Posterior vena cava (tissue), 2 donors: ENCODE results near the gene CDKAL1. TPM values are rescaled to one million over a fixed set of nuclear protein-coding genes. Genes with fewer than 3 reads are reported as not detected.

Experiments used
- DNase-seq: peaks from one replicate; pipeline ENCODE4 v3.0.0-alpha.2; 2020; ENCODE audit warnings: low spot score
- intact Hi-C, 2 donors: fragments of 100-400 bp; cut with DNase I; formaldehyde crosslinking; loops; one replicate each; pipeline versions ENCODE4 v1.14.1 to v1.14.2; 2022 to 2023
- total RNA-seq, 2 donors: library from RNA; stranded (reverse); fragmentation: NEBNext Ultra II Directional; extraction: Animal tissue kit (Norgen Biotek cat#: 25700); gene quantifications; one replicate each; pipeline ENCODE4 v1.2.1, GENCODE V29; 2021
- donor health status: DM: yes; HTN: yes; CAD: no.
- donor health status: DM: yes; HTN: yes; CAD: no.

Gene CDKAL1
- total RNA-seq, 2 donors from 2014 or later = 13.1 TPM

DNA sequence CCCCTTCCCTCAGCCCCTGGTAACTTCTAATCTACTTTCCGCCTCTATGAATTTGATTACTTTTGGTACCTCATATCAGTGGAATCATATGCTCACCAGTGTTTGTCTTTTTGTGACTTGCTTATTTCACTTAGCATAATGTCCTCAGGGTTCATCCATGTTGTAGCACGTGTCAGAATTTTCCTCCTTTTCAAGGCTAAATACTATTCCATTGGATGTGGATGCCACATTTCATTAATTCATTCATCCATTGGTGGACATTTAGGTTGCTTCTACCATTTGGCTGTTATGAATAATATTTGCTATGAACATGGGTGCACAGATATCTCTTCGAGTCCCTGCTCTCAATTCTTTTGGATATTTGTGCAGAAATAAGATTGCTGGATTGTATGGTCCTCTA, 670.7 kb downstream of the CDKAL1 start:
- no peak for DNase-seq
- intact Hi-C loops = no loop called here

DNA sequence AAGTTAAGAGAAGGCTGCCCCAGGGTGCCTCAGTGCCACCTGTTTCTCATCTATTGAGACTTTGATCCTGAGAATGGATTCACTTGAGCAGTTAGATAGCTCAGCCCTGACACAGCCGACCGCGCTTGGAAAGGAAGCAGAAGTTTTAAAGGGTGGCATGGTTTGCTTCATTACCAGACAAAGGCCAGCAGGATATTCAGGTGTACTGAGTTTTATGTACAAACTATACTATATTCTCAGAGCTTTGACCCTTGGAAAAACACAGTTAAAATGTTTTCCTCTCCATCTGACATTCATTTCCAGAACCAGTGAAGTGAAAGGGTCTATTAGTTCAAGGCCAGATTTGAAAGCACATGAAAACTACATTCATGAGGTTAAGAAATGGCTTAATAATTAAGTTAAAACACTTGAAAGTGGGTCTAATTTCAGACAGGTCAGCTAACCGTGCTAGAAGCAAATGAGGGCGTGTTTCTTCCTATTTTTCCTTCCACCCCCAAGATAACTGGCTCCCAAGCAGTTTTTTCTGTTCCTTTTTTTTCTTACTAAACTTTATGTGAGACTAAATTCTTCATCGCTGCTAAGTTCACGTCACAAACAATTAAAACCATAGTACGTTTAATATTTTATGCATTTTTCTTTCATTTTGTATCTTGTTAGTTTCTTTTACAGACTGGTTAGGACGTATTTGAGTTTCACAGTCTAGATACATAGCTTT, 674.0 kb downstream of the CDKAL1 start:
- intact Hi-C loops = no loop called here
- no peak for DNase-seq

- intact Hi-C loops = no loop called here
- no peak for DNase-seq
Measured at GRCh38 chr6:21208796-21209186, 674.5 kb downstream of the CDKAL1 start.

DNA sequence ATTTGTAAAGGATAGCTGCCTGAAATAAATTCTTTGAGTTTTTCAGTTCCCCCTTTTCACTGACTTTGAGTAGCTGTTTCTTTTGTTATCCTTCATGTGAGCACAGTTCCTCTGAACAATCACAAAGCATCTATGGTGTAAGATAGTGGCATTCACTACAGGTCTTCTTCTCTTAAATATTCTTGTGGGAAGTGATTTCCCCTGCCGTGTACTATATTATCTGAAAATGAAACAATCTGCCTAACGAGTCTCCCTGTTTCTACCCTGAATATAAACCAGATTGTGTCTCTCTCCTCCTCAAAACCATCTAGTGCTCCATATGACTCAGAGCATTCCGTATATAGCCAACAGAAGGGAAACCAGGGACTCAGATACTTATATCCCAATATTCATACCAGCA, 679.2 kb downstream of the CDKAL1 start:
- intact Hi-C loops = no loop called here
- DNase-seq = no peak

GRCh38 chr6:21214738-21215448, 680.6 kb downstream of the CDKAL1 start:
- no peak for DNase-seq
- intact Hi-C loops = no loop called here

DNA sequence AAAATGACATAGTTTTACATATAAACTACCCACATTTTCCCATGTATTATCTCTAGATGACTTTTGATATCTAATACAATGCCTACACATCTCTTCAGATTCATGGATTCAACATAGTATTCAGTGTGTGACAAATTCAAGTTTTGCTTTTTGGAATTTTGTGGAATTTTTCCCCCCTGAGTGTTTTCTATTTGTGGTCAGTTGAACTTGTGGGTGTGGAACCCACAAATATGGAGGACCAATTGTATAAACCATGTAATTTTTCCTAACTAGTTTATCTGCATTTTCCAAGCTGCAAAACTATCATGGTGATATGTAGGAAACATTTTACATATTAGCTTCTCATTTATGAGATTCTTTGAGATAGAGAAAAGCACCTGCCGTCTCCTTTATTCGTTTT, 685.0 kb downstream of the CDKAL1 start:
- intact Hi-C loops = no loop called here
- no peak for DNase-seq

DNA sequence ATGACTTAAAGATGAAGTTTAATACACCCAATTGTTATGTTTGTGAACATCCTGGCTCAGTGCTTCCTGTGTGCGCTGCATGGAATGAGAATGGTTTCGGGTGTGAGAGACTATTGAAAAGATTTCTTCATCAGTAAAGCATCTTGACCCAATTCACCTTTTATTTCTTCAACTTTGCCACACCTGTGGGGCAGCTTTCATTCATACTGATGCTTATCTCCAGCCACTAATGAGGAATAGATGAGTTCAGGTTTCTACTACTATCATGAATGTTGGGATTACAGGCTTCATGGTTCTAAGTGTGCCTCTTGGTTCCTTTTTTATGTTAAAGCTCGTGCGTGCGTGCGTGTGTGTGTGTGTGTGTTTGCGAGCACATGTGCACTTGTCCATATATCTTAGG, 685.6 kb downstream of the CDKAL1 start:
- DNase-seq = no peak
- intact Hi-C loops = no loop called here

DNA sequence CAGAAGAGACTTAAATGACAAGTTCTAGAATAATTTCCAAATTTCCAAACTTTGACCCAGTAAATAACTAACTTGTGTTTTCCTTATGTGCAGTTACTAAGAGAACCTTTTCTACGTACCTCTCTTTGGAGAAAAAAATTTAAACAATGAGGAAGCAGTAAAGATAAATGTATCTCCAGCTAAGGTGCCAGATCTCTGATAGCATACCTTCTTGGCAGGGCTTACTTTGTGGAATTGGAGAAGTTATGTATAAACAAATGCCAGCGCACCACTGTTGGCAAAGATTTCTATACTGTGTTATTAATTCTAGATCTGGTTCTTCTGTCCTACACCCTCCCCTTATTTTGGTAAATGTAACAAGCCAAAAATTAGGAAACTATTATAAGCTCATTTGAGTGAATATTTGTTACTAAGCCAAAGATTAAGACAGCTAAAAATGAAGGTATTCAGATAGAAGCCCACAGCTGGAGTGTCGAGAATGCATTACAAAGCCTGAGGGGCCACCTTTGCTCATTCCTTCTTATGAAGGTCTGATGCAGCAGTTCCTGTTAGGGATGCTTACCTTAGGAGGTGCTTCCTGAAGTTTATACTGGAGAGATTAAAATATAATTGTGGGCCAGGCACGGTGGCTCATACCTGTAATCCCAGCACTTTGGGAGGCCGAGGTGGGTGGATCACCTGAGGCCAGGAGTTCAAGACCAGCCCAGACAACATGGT, 686.2 kb downstream of the CDKAL1 start:
- intact Hi-C loops = no loop called here
- no peak for DNase-seq

- intact Hi-C loops = no loop called here
Measured at GRCh38 chr6:21222656-21223055, 688.4 kb downstream of the CDKAL1 start.

GRCh38 chr6:21225912-21226311, 691.7 kb downstream of the CDKAL1 start:
- no peak for DNase-seq
- intact Hi-C loops = no loop called here

More at GRCh38 chr6:21222656-21223055, 688.4 kb downstream of the CDKAL1 start:
- DNase-seq = no peak

DNA sequence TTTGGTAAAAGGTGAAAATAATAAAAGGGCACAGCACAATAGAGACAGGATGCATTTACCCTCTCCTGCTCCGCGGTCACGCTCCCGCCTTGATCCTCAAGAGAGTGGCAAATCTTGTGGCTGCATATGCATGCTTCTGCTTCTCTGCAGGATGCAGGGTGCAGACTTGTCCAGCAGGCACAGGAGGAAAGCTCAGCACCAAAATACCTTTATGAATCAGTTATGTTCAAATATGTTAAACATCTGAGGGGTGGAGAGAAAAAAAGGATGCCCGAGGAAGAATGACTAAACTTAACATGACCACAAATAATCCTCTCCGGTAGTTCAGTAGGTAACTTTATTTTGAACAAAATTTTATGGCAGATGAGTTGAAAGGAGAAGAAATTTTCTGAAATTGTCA, 693.2 kb downstream of the CDKAL1 start:
- intact Hi-C loops = no loop called here
- no peak for DNase-seq

DNA sequence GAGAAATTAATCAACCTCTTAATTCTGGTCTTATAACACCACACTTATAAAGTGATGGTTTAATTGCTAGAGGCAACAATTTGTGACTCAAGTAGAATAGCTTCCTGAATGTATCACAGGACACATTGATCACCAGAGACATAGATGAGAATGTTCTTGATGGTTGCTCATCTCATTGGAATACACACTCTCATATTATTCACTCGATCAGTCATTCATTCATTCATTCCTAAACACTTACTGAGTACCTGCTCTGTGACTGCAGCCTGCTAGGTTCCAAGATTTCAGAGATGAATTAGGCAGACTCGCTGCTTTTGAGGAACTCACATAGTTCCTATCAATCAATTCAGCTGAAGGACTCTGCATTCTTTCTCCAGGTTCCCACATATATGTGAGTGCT, 694.2 kb downstream of the CDKAL1 start:
- DNase-seq = no peak
- intact Hi-C loops = no loop called here

GRCh38 chr6:21228876-21229460, 694.7 kb downstream of the CDKAL1 start:
- DNase-seq = no peak
- intact Hi-C loops = no loop called here

DNA sequence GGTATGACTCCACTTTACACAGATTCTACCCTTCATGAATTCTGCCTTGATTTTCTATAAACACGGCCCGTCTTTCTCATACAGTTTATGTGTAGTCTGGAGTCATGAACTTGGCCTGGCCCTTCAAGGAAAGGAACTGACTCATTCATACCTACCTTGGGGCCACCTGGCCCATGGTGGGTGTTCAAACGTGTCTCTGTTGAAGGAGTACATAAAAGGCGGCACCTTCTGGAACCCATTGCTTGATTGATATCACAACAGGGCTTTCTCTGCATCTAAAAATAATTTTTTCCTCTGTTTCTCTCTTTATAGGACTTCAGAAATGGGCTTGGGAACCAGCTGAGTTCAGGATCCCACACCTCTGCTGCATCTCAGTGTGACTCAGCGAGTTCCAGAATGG, 696.3 kb downstream of the CDKAL1 start:
- intact Hi-C loops = no loop called here
- DNase-seq = no peak

GRCh38 chr6:21235162-21235561, 700.9 kb downstream of the CDKAL1 start:
- no peak for DNase-seq
- intact Hi-C loops = no loop called here

GRCh38 chr6:21238208-21238607, 704.0 kb downstream of the CDKAL1 start:
- DNase-seq = no peak
- intact Hi-C loops = no loop called here

DNA sequence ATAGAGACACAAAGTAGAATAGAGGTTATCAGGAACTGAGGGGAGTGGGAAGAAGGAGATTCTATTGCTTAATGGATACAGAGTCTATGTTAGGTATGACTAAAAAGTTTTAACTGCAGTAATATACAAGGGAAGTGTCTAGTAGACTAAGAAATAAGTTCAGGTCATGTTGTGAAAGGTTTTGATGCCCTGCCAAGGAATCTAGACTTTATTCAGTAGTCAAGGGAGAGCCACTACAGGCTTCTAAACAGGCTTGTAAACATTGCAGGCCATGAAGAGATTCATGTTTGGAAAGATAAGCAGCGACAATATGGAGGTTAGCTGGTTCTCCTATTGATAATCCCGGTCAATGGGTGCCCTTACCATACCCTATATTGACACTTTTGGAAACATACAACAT, 706.5 kb downstream of the CDKAL1 start:
- DNase-seq = no peak
- intact Hi-C loops = no loop called here

DNA sequence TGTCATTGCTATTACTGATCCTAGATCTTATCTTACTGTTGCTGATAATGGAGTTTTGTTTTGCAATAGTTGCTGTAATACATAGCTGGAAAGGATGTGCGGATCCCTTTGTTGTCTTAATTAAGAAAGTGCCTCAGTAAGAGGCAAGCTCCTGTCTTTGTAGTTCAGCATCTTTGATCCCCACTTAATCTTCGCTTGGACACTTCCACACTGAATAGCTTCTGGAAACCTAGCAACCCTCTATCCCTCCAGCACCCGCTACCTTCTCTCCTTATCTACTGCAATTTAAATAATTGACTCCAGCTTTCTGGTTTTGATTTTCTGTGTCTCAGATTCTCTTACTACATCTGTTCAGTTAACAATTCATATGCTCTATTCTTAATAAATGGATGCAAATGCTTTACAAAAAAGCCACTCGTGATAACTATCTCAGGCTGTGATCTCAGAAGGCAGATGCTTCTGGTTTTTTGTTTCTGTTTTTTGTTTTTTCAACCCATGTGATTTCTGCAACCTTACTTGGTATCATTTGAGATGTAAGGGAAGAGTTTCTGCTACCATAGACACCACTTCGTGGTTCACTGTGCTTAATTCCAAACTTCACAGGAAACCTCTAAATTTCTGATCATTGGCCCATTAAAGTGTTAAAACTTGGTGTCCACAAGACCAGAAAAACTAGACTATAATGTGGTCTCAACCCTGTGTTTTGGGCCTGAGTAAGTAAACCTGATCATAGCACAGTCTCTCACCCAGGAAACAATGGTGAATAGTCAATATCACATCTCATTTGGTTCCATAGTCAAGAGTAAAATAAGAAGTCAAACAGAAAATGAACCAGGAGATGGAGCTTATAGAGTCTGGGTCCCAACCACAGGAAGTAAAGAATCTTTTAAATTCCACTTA, 707.2 kb downstream of the CDKAL1 start:
- intact Hi-C loops = no loop called here
- DNase-seq = no peak

GRCh38 chr6:21244897-21245470, 710.7 kb downstream of the CDKAL1 start:
- DNase-seq = no peak

More at GRCh38 chr6:21244897-21245470, 710.7 kb downstream of the CDKAL1 start:
- intact Hi-C loops = no loop called here
